ENCODE measurements around the gene PTPRN2. TPM values are rescaled to one million over a fixed set of nuclear protein-coding genes. Genes with fewer than 3 reads are reported as not detected.

PTPRN2 gene
- total RNA-seq, 2 experiments from 2014 or later = 0.70 TPM; not detected in 1

GRCh38 chr7:157986051-157986450 lies 601.6 kb downstream of the PTPRN2 start:
- Histone ChIP-seq H3K9me3 (ENCODE audit: low read length) (no peaks in the 10 kb centered on the region), H3K4me3 (ENCODE audit: low read depth, low read length, poor library complexity, severe bottlenecking) (no peak overlapping the region), H2AFZ (ENCODE audit: low read length) (no peak overlapping the region), H3K36me3 (ENCODE audit: insufficient read depth, low read length) (no peaks in the 10 kb centered on the region), H3K4me1 (ENCODE audit: insufficient read depth, low read length, poor library complexity, severe bottlenecking) (no peaks in the 10 kb centered on the region), H3K9me2 (ENCODE audit: insufficient read depth, low read length) (no peaks in the 10 kb centered on the region), H3K4me2 (ENCODE audit: low read length) (no peak overlapping the region), H4K20me1 (ENCODE audit: insufficient read depth, low read length) (no peaks in the 10 kb centered on the region), H3K27ac (ENCODE audit: low read depth, low read length, poor library complexity, severe bottlenecking) (no peak overlapping the region), H3K79me2 (ENCODE audit: insufficient read depth, low read depth, low read length) (no peaks in the 10 kb centered on the region)
- TF ChIP-seq CTCF (conservative IDR thresholded peaks at IDR 0.05; ENCODE audit: low read length) (no peak), EZH2phosphoT487 (IDR thresholded peaks at IDR 0.05; ENCODE audit: borderline replicate concordance, low read depth, low read length) (no peak)
- POLR2A ChIA-PET = no interaction called here
- no TSS peak for BruUV-seq (replicated peaks)
- CTCF ChIA-PET (ENCODE audit: unreplicated experiment) = no interaction called here
- intact Hi-C loops (cut with micrococcal nuclease; ENCODE audit: unreplicated experiment) = no loop called here
- no peak for DNase-seq (ENCODE audit: low spot score)

GRCh38 chr7:157985636-157986035 lies 602.0 kb downstream of the PTPRN2 start:
- Histone ChIP-seq H3K9me2 (ENCODE audit: insufficient read depth, low read length) (no peaks in the 10 kb centered on the region), H2AFZ (ENCODE audit: low read length) (no peak overlapping the region), H3K27ac (ENCODE audit: low read depth, low read length, poor library complexity, severe bottlenecking) (no peak overlapping the region), H3K4me1 (ENCODE audit: insufficient read depth, low read length, poor library complexity, severe bottlenecking) (no peaks in the 10 kb centered on the region), H3K79me2 (ENCODE audit: insufficient read depth, low read depth, low read length) (no peaks in the 10 kb centered on the region), H3K36me3 (ENCODE audit: insufficient read depth, low read length) (no peaks in the 10 kb centered on the region), H4K20me1 (ENCODE audit: insufficient read depth, low read length) (no peaks in the 10 kb centered on the region), H3K4me3 (ENCODE audit: low read depth, low read length, poor library complexity, severe bottlenecking) (no peak overlapping the region), H3K9me3 (ENCODE audit: low read length) (no peaks in the 10 kb centered on the region), H3K4me2 (ENCODE audit: low read length) (no peak overlapping the region)
- ChIA-PET POLR2A (no interaction called here), CTCF (ENCODE audit: unreplicated experiment) (no interaction called here)
- TF ChIP-seq EZH2phosphoT487 (IDR thresholded peaks at IDR 0.05; ENCODE audit: borderline replicate concordance, low read depth, low read length) (no peak), CTCF (conservative IDR thresholded peaks at IDR 0.05; ENCODE audit: low read length) (no peak)
- no TSS peak for BruUV-seq (replicated peaks)
- intact Hi-C loops (cut with micrococcal nuclease; ENCODE audit: unreplicated experiment) = no loop called here
- no peak for DNase-seq (ENCODE audit: low spot score)

GRCh38 chr7:157984423-157985163 lies 603.0 kb downstream of the PTPRN2 start:
- ChIA-PET POLR2A (no interaction called here), CTCF (ENCODE audit: unreplicated experiment) (no interaction called here)
- DNase-seq (ENCODE audit: low spot score) = no peak
- no peaks in the 10 kb centered on the region for H3K9me3 ChIP-seq (ENCODE audit: low read length)
- no peaks in the 10 kb centered on the region for H3K4me1 ChIP-seq (ENCODE audit: insufficient read depth, low read length, poor library complexity, severe bottlenecking)
- TF ChIP-seq EZH2phosphoT487 (IDR thresholded peaks at IDR 0.05; ENCODE audit: borderline replicate concordance, low read depth, low read length) (no peak), CTCF (conservative IDR thresholded peaks at IDR 0.05; ENCODE audit: low read length) (no peak)
- intact Hi-C loops (cut with micrococcal nuclease; ENCODE audit: unreplicated experiment) = no loop called here
- H3K79me2 ChIP-seq (ENCODE audit: insufficient read depth, low read depth, low read length) = no peaks in the 10 kb centered on the region
- H3K4me3 ChIP-seq (ENCODE audit: low read depth, low read length, poor library complexity, severe bottlenecking) = no peak overlapping the region
- H2AFZ ChIP-seq (ENCODE audit: low read length) = no peak overlapping the region
- BruUV-seq (replicated peaks) = no TSS peak
- no peaks in the 10 kb centered on the region for H3K36me3 ChIP-seq (ENCODE audit: insufficient read depth, low read length)
- no peaks in the 10 kb centered on the region for H3K9me2 ChIP-seq (ENCODE audit: insufficient read depth, low read length)
- H3K4me2 ChIP-seq (ENCODE audit: low read length) = no peak overlapping the region
- no peak overlapping the region for H3K27ac ChIP-seq (ENCODE audit: low read depth, low read length, poor library complexity, severe bottlenecking)
- no peaks in the 10 kb centered on the region for H4K20me1 ChIP-seq (ENCODE audit: insufficient read depth, low read length)

All from OCI-LY7 (cell line).